Neural cell (in vitro differentiated cells): ENCODE results near the gene DNAH3.

Experiments
- CTCF ChIP-seq: fragments of 450-650 bp; IDR thresholded peaks from 2 replicates; pipeline ENCODE4 v1.5.1; 2014; ENCODE audit warnings: antibody characterized with exemption, mild to moderate bottlenecking, moderate library complexity; ENCODE audit not compliant: poor library complexity, severe bottlenecking
- EP300 ChIP-seq: fragments of 450-650 bp; conservative IDR thresholded peaks from 2 replicates; pipeline ENCODE4 v1.6.1; 2014; ENCODE audit warnings: antibody characterized with exemption, mild to moderate bottlenecking, moderate library complexity; ENCODE audit not compliant: poor library complexity, severe bottlenecking
- EZH2 ChIP-seq: fragments of 200-600, 300-800 bp; shearing (Covaris generic), sonication (generic); IDR thresholded peaks from 2 replicates; pipeline ENCODE4 v1.6.1; 2014; ENCODE audit warnings: antibody characterized with exemption, low read length, borderline replicate concordance, mild to moderate bottlenecking; ENCODE audit not compliant: insufficient read depth, poor library complexity, severe bottlenecking
- MXI1 ChIP-seq: fragments of 450-650 bp; conservative IDR thresholded peaks from 2 replicates; pipeline ENCODE4 v1.6.1; 2014; ENCODE audit warnings: antibody characterized with exemption, mild to moderate bottlenecking; ENCODE audit not compliant: poor library complexity, severe bottlenecking
- POLR2AphosphoS5 ChIP-seq: IDR thresholded peaks from 2 replicates; pipeline ENCODE4 v1.6.1; 2012
- REST ChIP-seq: IDR thresholded peaks from 2 replicates; pipeline ENCODE4 v1.6.1; 2012; ENCODE audit warnings: borderline replicate concordance
- SMC3 ChIP-seq: fragments of 450-650 bp; conservative IDR thresholded peaks from 2 replicates; pipeline ENCODE4 v1.6.1; 2014; ENCODE audit warnings: antibody characterized with exemption, mild to moderate bottlenecking, moderate library complexity; ENCODE audit not compliant: poor library complexity
- TAF1 ChIP-seq: IDR thresholded peaks from 2 replicates; pipeline ENCODE4 v1.6.1; 2012; ENCODE audit warnings: low read depth

GRCh38 chr16:21179126-21179982 is 28.7 kb upstream of the DNAH3 start:
- no peak for TF ChIP-seq CTCF
- TF ChIP-seq REST = no peak
- TF ChIP-seq EZH2 = no peak
- no peak for TF ChIP-seq SMC3
- TF ChIP-seq MXI1 = no peak
- TF ChIP-seq TAF1 = no peak
- no peak for TF ChIP-seq POLR2AphosphoS5
- TF ChIP-seq EP300 = no peak
